Activated CD8-positive, alpha-beta T cell treated with anti-CD3 and anti-CD28 coated beads for 36 hours (primary cell): ENCODE results near the gene NET1. TPM values are rescaled to one million over a fixed set of nuclear protein-coding genes. Genes with fewer than 3 reads are reported as not detected.
"Not testable (repeated sequence)": the region's sequence is repeated elsewhere in the genome, so short reads cannot be mapped to it uniquely, and the experiment has no call there.

Experiments
- ATAC-seq: fragments of 200-7000 bp; cut with Tn5 transposase; one replicate; pipeline ENCODE4 v1.10.0; 2021; ENCODE audit warnings: mild to moderate bottlenecking, moderate library complexity
- CTCF ChIA-PET: fragments of 350-600 bp; sonication (Branson Sonifier 250); formaldehyde crosslinking; loops from one replicate; lab custom pipeline; 2021; ENCODE audit warnings: antibody characterized with exemption; lab: Charles Lee
- POLR2A ChIA-PET: fragments of 350-600 bp; sonication (Branson Sonifier 250); formaldehyde crosslinking; loops from one replicate; lab custom pipeline; 2021; ENCODE audit warnings: antibody characterized with exemption; lab: Charles Lee
- DNase-seq: peaks from one replicate; pipeline ENCODE4 v3.0.0-alpha.2; 2020
- H3K27ac Mint-ChIP-seq: one replicate; pipeline ENCODE4 v1.8.0; 2021; ENCODE audit warnings: mild to moderate bottlenecking, mixed read lengths
- H3K27me3 Mint-ChIP-seq: one replicate; pipeline ENCODE4 v1.8.0; 2021; ENCODE audit warnings: mixed read lengths
- H3K36me3 Mint-ChIP-seq: one replicate; pipeline ENCODE4 v1.8.0; 2021; ENCODE audit warnings: low read depth, mixed read lengths
- H3K4me1 Mint-ChIP-seq: one replicate; pipeline ENCODE4 v1.8.0; 2021; ENCODE audit warnings: low read depth, mixed read lengths
- H3K4me3 Mint-ChIP-seq: one replicate; pipeline ENCODE4 v1.8.0; 2021; ENCODE audit warnings: mild to moderate bottlenecking, moderate library complexity, mixed read lengths
- H3K9me3 Mint-ChIP-seq: one replicate; pipeline ENCODE4 v1.8.0; 2021; ENCODE audit warnings: mixed read lengths
- intact Hi-C: fragments of 100-400 bp; cut with micrococcal nuclease; formaldehyde crosslinking; loops from one replicate; pipeline ENCODE4 v1.10.0; 2022
- total RNA-seq, 2 experiments: library from RNA; stranded (reverse); gene quantifications; one replicate each; pipeline ENCODE4 v1.2.3, GENCODE V29; 2021
- TF ChIP-seq, protein P1 (sequence below): fragments of 200-600 bp; IDR thresholded peaks from one replicate; pipeline ENCODE4 v1.8.0; 2022; ENCODE audit warnings: antibody characterized with exemption, mild to moderate bottlenecking

Gene NET1
- total RNA-seq, 2 experiments from 2014 or later: 20.5 to 21.6 TPM

DNA sequence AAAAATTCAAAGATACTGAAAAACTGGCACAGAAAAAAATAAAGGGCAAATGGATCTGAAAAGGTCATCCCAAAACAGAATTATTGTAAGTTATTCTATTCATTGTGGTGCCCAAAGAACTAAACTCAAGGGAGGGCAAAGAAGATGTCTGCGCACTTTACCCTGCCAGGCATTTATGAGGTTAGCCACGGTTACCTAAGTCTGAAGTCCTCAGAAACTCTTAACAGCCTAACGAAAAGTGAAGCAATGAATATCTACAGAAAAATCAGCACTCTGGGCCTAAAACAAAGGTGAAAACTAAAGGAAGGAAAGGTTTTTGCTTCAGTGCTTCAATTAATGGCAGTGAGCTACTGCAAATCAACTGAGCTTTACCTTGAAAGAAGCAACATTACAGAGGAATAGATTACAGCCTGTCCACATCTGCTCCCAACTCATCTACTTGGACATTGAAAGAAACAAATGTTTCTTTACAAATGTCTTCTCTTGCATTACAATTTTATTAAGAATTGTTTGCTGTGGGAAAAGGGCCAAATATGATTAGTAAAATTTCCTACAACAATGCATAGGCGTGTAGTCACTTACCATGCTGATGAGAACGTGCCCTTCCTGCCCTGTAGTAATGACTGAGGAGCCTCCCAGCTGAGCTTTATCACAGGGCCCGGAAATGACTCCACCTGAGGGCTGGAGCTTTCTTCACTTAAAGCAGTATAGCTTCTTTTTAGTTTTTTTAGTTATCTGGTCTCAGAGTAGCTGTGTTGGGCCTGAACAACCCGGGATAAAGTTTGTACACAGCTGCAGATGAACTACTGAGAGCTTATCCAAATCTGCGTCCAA lies 7.9 kb upstream of the NET1 start, which contains the start of gene TUBAL3:
Gene TUBAL3 (minus strand): TSS at position 621 of the 834 bp plus-strand sequence. CDS start 36 bp downstream, at position 585.
- peaks cover 11% of the 10 kb centered on the region for H3K27me3 Mint-ChIP-seq
- no peak within 1 kb of the TSS for H3K27ac Mint-ChIP-seq
- TF ChIP-seq, protein P1, sequence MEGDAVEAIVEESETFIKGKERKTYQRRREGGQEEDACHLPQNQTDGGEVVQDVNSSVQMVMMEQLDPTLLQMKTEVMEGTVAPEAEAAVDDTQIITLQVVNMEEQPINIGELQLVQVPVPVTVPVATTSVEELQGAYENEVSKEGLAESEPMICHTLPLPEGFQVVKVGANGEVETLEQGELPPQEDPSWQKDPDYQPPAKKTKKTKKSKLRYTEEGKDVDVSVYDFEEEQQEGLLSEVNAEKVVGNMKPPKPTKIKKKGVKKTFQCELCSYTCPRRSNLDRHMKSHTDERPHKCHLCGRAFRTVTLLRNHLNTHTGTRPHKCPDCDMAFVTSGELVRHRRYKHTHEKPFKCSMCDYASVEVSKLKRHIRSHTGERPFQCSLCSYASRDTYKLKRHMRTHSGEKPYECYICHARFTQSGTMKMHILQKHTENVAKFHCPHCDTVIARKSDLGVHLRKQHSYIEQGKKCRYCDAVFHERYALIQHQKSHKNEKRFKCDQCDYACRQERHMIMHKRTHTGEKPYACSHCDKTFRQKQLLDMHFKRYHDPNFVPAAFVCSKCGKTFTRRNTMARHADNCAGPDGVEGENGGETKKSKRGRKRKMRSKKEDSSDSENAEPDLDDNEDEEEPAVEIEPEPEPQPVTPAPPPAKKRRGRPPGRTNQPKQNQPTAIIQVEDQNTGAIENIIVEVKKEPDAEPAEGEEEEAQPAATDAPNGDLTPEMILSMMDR: no peak
- POLR2A ChIA-PET: interaction anchor here (1.0 kb wide), 1 partner anchor 8 kb away, joined by 3 read pairs; the partner anchor contains the start of gene NET1
- CTCF ChIA-PET: interaction anchor here (0.6 to 2.8 kb wide), 2 partner anchors 21 to 38 kb away, joined by 3 to 9 read pairs; no protein-coding TSS in a partner anchor
- no peak for DNase-seq
- ATAC-seq: no peak
- intact Hi-C loops: no loop called here
- no peaks in the 10 kb centered on the region for H3K36me3 Mint-ChIP-seq
- no peaks in the 10 kb centered on the region for H3K4me1 Mint-ChIP-seq
- H3K9me3 Mint-ChIP-seq: no peaks in the 10 kb centered on the region
- H3K4me3 Mint-ChIP-seq: no peak within 1 kb of the TSS

DNA sequence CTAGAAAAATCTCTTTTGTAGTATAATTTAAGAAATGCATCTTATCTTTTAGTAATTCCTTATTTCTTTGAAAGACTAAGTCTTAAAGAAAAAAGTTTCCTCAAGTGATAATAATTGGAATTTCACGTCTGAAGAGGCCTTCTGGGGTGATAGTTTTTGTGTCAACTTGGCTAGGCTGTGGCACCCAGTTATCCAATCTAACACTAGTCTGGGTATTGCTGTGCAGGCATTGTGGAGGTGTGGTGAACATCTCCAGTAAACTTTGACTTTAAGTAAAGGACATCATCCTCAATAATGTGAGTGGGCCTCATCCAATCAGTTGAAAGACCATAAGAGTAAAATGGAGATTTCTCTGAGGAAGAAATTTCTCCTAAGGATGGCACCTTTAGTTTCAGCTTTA lies 5.4 kb upstream of the NET1 start:
- peaks cover 19% of the 10 kb centered on the region for H3K27me3 Mint-ChIP-seq
- TF ChIP-seq, protein P1: no peak
- H3K36me3 Mint-ChIP-seq: no peaks in the 10 kb centered on the region
- POLR2A ChIA-PET: interaction anchor here (0.5 kb wide), 1 partner anchor 204 kb away, joined by 3 read pairs; no protein-coding TSS in a partner anchor
- no peak overlapping the region for H3K4me3 Mint-ChIP-seq
- intact Hi-C loops: no loop called here
- CTCF ChIA-PET: no interaction called here
- DNase-seq: no peak
- H3K27ac Mint-ChIP-seq: no peak overlapping the region
- no peak for ATAC-seq
- peaks cover 3% of the 10 kb centered on the region for H3K9me3 Mint-ChIP-seq
- no peaks in the 10 kb centered on the region for H3K4me1 Mint-ChIP-seq

DNA sequence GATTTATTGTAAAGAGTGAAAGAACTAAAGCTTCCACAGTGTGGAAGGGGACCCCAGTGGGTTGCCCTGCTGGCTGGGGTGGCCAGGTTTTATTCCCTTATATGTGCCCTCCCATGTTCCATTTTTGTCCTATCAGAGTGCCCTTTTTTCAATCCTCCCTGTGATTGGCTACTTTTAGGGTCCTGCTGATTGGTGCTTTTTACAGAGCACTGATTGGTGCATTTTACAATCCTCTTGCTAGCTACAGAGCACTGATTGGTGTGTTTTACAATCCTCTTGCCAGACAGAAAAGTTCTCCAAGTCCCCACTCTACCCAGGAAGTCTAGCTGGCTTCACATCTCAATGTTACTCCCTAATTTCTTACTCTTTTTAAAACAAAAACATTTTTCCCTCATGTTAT lies 1.6 kb upstream of the NET1 start:
- DNase-seq, H3K36me3 Mint-ChIP-seq, H3K4me1 Mint-ChIP-seq, H3K27ac Mint-ChIP-seq, ATAC-seq, H3K4me3 Mint-ChIP-seq, intact Hi-C loops, H3K9me3 Mint-ChIP-seq: not testable (repeated sequence)
- peaks cover 19% of the 10 kb centered on the region for H3K27me3 Mint-ChIP-seq
- ChIA-PET POLR2A (interaction anchor here (1.6 kb wide), 1 partner anchor 260 kb away, joined by 4 read pairs; no protein-coding TSS in a partner anchor), CTCF (interaction anchor here (0.8 to 1.8 kb wide), 2 partner anchors 24 to 561 kb away, joined by 3 to 7 read pairs; no protein-coding TSS in a partner anchor)

DNA sequence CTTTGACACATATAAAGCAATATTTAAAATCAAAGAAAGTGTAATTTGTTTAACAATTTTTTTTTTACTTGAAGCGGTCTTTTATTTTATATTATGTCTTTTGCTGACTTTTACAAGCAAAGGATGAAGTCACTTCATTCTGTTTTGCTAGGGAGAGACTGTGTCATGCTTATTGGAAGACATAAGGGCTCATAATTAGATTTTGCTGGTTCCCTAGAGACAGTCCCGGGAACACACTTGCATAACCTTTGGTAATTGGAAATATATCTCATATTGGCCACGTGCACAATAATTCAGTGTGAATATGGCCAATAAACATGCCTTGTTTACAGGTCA lies 448 bp upstream of the NET1 start:
- H3K9me3 Mint-ChIP-seq: peaks cover 3% of the 10 kb centered on the region
- ATAC-seq (no peak), DNase-seq (no peak)
- CTCF ChIA-PET: interaction anchor here (0.7 to 1.8 kb wide), 3 partner anchors 216 to 597 kb away, joined by 3 to 7 read pairs (median 3); no protein-coding TSS in a partner anchor
- H3K4me3 Mint-ChIP-seq: no peak overlapping the region
- intact Hi-C loops: no loop called here
- H3K27ac Mint-ChIP-seq: no peak overlapping the region
- POLR2A ChIA-PET: interaction anchor here (1.4 to 1.6 kb wide), 2 partner anchors 8 to 259 kb away, joined by 3 to 4 read pairs; no protein-coding TSS in a partner anchor
- TF ChIP-seq, protein P1: no peak
- H3K36me3 Mint-ChIP-seq: no peaks in the 10 kb centered on the region
- peaks cover 19% of the 10 kb centered on the region for H3K27me3 Mint-ChIP-seq
- H3K4me1 Mint-ChIP-seq: peaks cover 3% of the 10 kb centered on the region

DNA sequence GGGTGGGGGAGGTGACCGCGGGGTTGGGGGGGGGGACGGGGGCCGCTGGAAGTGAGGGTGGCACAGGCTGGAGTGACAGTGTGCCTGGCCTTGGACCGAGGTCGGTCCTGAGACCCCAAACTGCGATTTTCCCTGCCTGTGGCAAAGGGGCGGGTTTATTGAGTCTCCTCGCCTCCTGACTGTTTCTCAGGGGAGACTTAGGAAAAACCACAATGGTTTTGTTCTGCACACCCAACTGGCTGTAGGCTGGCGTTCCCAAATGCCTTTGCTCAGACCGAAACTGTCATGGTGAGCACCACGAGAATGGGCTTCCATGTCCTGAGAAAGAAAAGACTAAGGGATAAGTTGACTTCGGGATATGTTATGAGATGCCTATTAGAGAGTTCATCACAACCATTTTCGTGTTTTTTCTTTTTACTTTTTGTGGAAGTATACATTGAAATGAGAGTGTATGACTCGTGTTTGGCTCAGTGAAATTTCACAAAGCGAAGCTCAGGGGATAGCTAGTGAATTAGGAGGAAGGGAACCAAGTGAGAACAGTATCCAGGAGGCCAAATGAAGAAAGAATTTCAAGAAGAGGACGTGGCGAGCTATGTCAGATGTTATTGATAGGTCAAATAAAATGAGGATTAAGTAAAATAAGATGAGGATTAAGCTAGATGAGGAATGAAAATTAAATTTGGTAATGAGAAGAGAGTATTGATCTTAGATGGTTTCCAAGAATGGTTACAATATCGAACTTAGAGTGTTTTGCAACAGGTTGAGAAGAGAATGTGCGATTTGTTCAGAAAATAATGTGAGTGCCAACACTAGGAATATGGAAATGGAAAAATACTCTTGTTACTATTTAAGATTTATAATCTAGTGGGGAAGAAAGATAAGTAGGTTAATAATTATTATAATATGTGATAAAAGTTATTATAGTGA lies 918 bp downstream of the NET1 start:
- peaks cover 9% of the 10 kb centered on the region for H3K9me3 Mint-ChIP-seq
- peaks cover 7% of the 10 kb centered on the region for H3K36me3 Mint-ChIP-seq
- H3K4me3 Mint-ChIP-seq: no peak overlapping the region
- ATAC-seq: no peak
- intact Hi-C loops: no loop called here
- ChIA-PET POLR2A (no interaction called here), CTCF (interaction anchor here (1.0 to 1.3 kb wide), 2 partner anchors 29 to 217 kb away, joined by 3 read pairs; no protein-coding TSS in a partner anchor)
- DNase-seq: no peak
- peaks cover 16% of the 10 kb centered on the region for H3K27me3 Mint-ChIP-seq
- TF ChIP-seq, protein P1: no peak
- H3K27ac Mint-ChIP-seq: no peak overlapping the region
- H3K4me1 Mint-ChIP-seq: peaks cover 3% of the 10 kb centered on the region
